ENCODE results near the gene AP3D1.

Gene AP3D1

GRCh38 chr19:2081873-2082810 is 69.2 kb downstream of the AP3D1 start:
- DNase-seq = no peak

GRCh38 chr19:2080336-2080988 is 70.9 kb downstream of the AP3D1 start:
- no peak for DNase-seq

- DNase-seq = no peak
Observed at GRCh38 chr19:2079865-2080301, 71.5 kb downstream of the AP3D1 start.

GRCh38 chr19:2079076-2079864 is 72.1 kb downstream of the AP3D1 start:
- DNase-seq = no peak

- DNase-seq = no peak
Observed at GRCh38 chr19:2077833-2078619, 73.3 kb downstream of the AP3D1 start.

GRCh38 chr19:2077398-2077797 is 74.0 kb downstream of the AP3D1 start:
- no peak for DNase-seq

GRCh38 chr19:2076526-2076944 is 74.8 kb downstream of the AP3D1 start:
- DNase-seq = no peak

- DNase-seq = no peak
Observed at GRCh38 chr19:2072757-2073551, 78.4 kb downstream of the AP3D1 start.

GRCh38 chr19:2070986-2071673 is 80.2 kb downstream of the AP3D1 start:
- no peak for DNase-seq

GRCh38 chr19:2070436-2070827 is 80.9 kb downstream of the AP3D1 start:
- no peak for DNase-seq

GRCh38 chr19:2064788-2065524 is 86.4 kb downstream of the AP3D1 start:
- no peak for DNase-seq

- DNase-seq = no peak
Observed at GRCh38 chr19:2064395-2064787, 87.0 kb downstream of the AP3D1 start.

- no peak for DNase-seq
Observed at GRCh38 chr19:2063824-2064223, 87.5 kb downstream of the AP3D1 start.

- no peak for DNase-seq
Observed at GRCh38 chr19:2062770-2063169, 88.6 kb downstream of the AP3D1 start.

GRCh38 chr19:2062389-2062729 is 89.0 kb downstream of the AP3D1 start:
- no peak for DNase-seq

GRCh38 chr19:2061495-2062388 is 89.6 kb downstream of the AP3D1 start:
- peak; percentile 99 for DNase-seq

- DNase-seq = peak; percentile 84
Observed at GRCh38 chr19:2060884-2061494, 90.4 kb downstream of the AP3D1 start.

GRCh38 chr19:2059422-2060201 is 91.8 kb downstream of the AP3D1 start:
- no peak for DNase-seq

Data from NCI-H82 (cell line).